GM21528 (cell line): Measurements from ENCODE around the gene LAIR2.
"Not testable (repeated sequence)": the region's sequence is repeated elsewhere in the genome, so short reads cannot be mapped to it uniquely, and the experiment has no call there.

Experiments used
- ATAC-seq: cut with Tn5 transposase; IDR thresholded peaks from one replicate; pipeline ENCODE4 v1.9.1; 2021; ENCODE audit warnings: mild to moderate bottlenecking, moderate library complexity; ENCODE audit not compliant: unreplicated experiment, low FRiP score

The LAIR2 gene

DNA sequence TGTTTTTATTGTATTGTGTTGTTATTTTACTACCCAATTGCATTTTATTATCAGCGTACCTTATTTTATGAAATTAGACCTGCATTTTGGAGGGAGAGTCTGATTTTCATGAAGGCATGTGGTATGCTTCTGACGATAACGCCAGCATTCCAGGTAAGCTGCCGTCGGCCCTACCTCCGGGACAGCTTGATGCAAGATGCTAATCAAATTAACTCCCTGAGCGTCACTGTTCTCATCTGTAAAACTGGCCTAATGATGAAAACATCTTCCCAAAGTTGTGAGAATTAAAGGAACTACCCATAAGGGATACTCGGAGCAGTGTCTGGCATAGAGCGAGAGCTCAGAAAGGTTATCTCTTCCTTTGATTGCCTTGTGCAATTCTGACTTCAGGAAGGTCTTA is 12.9 kb upstream of the LAIR2 start:
- ATAC-seq, result no peak

- no peak for ATAC-seq
Measured at GRCh38 chr19:54492568-54492967, 10.1 kb upstream of the LAIR2 start.

DNA sequence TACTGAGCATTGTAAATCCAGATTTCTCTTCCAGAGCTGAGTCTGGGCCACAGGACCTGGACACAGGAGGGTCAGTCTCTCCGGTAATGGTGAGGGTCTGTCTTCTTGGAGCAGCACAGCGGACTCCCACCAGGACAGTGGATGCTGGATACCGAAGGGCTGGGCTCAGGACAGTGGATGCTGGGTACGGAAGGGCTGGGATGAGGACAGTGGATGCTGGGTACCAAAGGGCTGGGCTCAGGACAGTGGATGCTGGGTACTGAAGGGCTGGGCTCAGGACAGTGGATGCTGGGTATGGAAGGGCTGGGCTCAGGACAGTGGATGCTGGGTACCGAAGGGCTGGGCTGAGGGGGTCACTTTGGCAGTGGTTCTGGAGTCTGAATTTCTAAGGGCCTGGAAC is 9.6 kb upstream of the LAIR2 start:
- not testable (repeated sequence) for ATAC-seq

GRCh38 chr19:54493967-54494585 is 8.6 kb upstream of the LAIR2 start:
- no peak for ATAC-seq

DNA sequence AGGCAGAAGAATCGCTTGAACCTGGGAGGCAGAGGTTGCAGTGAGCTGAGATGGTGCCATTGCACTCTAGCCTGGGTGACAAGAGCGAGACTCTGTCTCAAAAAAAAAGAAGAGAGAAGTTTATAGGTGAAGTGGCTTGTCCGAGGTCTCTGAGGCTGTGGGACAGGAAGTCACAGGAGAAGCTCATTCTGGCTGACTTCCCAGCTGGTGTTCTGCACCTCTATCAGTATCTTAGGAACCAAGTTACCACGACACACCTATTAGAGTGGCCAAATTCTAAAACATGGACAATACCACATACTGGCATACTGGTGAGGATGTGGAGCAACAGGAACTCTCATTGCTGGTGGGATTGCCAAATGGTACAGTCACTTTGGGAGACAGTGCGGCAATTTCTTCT is 7.3 kb upstream of the LAIR2 start:
- ATAC-seq, result not testable (repeated sequence)

- ATAC-seq, result not testable (repeated sequence)
Measured at GRCh38 chr19:54497747-54498450, 4.7 kb upstream of the LAIR2 start.

GRCh38 chr19:54498451-54498772 is 4.2 kb upstream of the LAIR2 start:
- not testable (repeated sequence) for ATAC-seq

- not testable (repeated sequence) for ATAC-seq
Measured at GRCh38 chr19:54505542-54505941, 2.9 kb downstream of the LAIR2 start.

- no peak for ATAC-seq
Measured at GRCh38 chr19:54506079-54506478, 3.4 kb downstream of the LAIR2 start.

GRCh38 chr19:54507038-54507717 is 4.5 kb downstream of the LAIR2 start:
- not testable (repeated sequence) for ATAC-seq

DNA sequence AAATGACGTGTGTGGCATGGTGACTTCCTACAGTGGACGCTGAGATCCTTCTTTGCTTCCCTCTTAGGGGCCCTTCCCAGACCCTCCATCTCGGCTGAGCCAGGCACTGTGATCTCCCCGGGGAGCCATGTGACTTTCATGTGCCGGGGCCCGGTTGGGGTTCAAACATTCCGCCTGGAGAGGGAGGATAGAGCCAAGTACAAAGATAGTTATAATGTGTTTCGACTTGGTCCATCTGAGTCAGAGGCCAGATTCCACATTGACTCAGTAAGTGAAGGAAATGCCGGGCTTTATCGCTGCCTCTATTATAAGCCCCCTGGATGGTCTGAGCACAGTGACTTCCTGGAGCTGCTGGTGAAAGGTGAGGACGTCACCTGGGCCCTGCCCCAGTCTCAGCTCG is 5.2 kb downstream of the LAIR2 start:
- ATAC-seq, result no peak

DNA sequence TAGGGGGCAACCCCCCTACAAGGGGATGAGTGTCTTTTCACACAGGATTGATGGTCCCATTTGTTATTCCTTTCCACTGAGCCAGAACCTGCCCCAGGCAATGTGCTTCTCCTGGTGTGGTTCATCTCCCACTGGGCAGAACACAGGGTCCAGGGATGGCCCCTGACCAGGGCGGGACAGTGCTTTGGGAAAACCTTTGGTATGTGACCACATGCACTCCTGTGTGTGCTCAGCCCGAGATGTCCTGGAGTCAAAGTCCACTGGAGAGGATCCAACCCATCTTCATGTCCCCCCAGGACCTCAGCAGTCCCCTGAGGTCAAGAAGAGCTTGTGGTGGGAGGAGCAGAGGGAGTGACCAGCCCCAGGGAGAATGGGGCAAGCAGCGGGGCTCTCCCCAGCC is 5.9 kb downstream of the LAIR2 start:
- ATAC-seq, result not testable (repeated sequence)

DNA sequence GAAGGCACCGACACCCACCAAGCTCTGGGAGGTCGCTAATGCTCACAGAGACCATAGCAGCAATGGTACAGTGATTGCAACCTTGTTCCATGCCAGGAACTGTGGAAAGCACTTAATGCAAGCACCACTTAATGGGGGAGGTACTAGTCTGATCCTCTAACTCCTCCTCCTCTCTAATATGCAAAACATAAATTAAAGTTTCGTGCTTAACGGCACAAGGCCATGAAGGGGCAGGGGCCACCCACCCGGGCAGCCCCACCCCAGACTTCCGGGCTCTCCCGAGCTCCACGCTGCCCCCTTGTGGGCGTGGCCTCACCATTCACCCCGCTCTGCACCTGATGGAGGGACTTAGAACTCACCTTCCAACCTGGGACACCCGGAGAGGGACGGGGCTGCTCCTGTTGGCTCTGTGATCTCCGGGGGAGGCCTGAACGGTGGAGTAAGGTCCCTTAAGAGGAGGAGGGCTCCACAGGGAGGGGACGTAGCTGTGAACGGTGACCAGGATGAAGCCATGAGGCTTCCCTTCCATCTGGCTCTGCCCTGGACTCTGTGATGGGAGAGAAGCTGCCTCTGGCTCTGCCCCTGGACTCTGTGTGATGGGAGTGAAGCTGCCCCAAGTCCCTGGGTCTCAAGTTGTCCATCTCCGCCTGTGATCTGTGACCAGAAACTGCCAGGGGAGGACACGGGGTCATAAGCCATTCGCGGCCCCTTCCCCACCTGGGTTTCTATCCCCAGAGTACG is 6.7 kb downstream of the LAIR2 start:
- not testable (repeated sequence) for ATAC-seq

DNA sequence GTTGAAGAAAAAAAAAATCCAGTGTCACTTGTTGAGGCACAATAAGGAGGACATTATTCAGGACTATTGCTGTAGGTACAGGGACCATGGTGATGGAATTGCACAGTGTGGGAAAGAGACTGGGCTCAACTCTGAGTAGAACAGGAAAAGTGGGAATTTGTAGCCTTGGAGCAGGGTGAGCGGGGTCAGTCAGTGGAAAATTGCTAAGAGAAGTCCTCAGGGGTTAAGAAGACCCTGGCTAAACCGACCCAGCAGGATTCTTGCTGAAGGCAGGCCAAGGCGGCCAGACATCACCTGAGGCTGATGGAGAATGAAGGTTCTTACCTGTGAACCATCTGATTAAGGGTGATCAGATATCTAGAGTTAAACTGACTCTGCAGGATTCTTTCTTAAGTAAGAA is 12.5 kb downstream of the LAIR2 start:
- no peak for ATAC-seq

DNA sequence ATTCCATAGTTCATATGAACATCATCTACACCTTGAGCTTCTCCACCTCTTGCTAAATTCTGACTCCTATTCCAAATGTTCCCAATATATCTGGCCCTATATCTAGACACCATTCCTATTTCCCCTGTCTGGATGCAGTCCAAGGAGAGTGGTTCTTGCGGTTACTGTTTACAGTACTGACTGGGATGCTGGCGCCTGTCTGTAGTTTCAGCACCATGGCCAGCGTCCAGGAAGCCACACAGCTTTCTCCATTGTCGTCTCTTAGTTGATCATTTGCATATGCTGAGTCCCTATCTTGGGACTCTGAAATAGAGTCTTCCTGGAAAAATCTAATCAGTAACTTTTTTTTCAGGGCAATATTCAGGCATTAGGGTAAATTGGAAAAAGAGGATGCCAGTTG is 14.9 kb downstream of the LAIR2 start:
- no peak for ATAC-seq

GRCh38 chr19:54518844-54519243 is 16.2 kb downstream of the LAIR2 start:
- ATAC-seq, result no peak

DNA sequence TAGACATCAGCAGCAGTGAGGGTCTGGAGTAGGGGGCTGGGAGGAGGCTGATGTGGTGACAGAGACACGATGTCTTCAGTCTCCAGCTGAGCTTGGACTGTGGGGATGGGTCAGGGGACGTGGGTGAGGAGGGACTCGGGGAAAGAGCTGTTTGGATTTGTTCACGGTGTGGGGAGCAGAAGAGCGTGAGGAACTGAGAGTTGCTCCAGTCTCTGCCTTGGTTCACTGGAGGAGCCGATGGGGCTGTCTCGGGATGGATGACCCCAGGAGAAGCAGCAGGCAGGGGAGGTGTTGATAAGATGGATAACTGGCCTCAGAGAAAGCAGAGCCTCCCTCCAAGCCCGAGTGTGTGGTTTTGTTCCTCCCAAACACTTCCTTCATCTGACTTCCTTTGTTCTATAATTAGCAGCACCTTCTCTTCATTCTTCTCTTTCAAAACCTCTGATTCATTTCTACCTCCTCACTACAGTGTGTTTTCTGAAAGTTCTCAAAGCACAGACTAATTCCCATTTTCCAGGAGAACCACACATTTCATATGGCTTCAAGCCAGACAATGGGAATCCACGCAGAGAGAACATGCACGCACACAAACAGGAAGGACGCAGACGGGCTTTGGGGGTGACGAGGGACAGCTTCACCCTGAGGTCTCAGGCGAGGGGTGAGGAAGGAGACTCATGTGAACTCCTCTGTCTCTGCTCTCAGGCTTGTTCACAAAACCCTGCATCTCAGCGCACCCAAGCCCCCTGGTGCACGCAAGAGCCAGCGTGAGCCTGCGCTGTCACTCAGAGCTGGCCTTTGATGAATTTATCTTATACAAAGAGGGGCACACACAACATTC is 18.6 kb downstream of the LAIR2 start:
- ATAC-seq, result no peak

DNA sequence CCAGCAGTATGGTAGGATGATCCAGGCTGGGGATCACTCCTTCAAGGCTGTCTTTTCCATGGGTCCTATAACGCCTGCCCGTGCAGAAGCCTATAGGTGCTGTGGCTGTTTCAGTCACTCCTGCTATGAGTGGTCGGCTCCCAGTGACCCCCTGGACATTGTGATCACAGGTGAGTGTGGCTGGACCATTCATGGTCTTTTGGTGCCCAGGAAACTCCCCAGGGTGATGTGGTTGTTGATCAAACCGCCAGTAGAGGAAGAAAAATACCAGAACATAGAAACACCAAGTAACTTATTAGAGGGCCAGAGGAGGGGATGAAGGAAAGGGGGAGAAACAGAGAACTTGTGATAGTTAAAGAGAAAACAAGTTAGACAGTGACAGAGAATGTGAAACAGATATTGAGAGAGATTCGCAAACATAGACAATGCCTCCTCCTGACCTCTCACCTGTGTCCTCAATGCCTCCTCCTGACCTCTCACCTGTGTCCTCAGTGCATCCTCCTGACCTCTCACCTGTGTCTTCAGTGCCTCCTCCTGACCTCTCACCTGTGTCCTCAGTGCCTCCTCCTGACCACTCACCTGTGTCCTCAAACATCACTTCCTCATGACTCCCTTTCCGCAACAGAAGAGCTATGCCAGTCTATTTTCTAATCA is 19.4 kb downstream of the LAIR2 start:
- ATAC-seq, result no peak

- ATAC-seq, result no peak
Measured at GRCh38 chr19:54523403-54523802, 20.8 kb downstream of the LAIR2 start.

- ATAC-seq, result no peak
Measured at GRCh38 chr19:54525636-54526035, 23.0 kb downstream of the LAIR2 start.
